GM23338 (cell line): Measurements from ENCODE around the gene LAMTOR5. TPM values are rescaled to one million over a fixed set of nuclear protein-coding genes. Genes with fewer than 3 reads are reported as not detected.

Experiments
- CREB1 ChIP-seq: fragments of 250-450 bp; sonication (Bioruptor Pico); IDR thresholded peaks from 2 replicates; pipeline ENCODE4 v1.5.0; 2020; ENCODE audit warnings: low read depth, mild to moderate bottlenecking, moderate library complexity
- ETS1 ChIP-seq: IDR thresholded peaks from 2 replicates; pipeline ENCODE4 v1.6.1; 2016; ENCODE audit warnings: antibody characterized with exemption
- EZH2 ChIP-seq: fragments of 200-600 bp; sonication (generic); IDR thresholded peaks from one replicate; pipeline ENCODE4 v1.8.0; 2017; ENCODE audit warnings: antibody characterized with exemption, mild to moderate bottlenecking, low read depth; ENCODE audit not compliant: unreplicated experiment
- EZH2phosphoT487 ChIP-seq: fragments of 200-600 bp; sonication (generic); IDR thresholded peaks from one replicate; pipeline ENCODE4 v1.8.1; 2018; ENCODE audit warnings: antibody characterized with exemption; ENCODE audit not compliant: unreplicated experiment
- JUNB ChIP-seq: IDR thresholded peaks from one replicate; pipeline ENCODE4 v1.6.1; 2016; ENCODE audit warnings: antibody characterized with exemption; ENCODE audit not compliant: unreplicated experiment
- NANOG ChIP-seq: IDR thresholded peaks from 2 replicates; pipeline ENCODE4 v1.6.1; 2016; ENCODE audit warnings: antibody characterized with exemption, borderline replicate concordance
- POLR2AphosphoS5 ChIP-seq: IDR thresholded peaks from 2 replicates; pipeline ENCODE4 v1.6.1; 2016; ENCODE audit warnings: antibody characterized with exemption, low read depth
- STAT1 ChIP-seq: IDR thresholded peaks from one replicate; pipeline ENCODE4 v1.6.1; 2016; ENCODE audit warnings: antibody characterized with exemption; ENCODE audit not compliant: unreplicated experiment
- ZNF462 ChIP-seq: fragments of 250-450 bp; sonication (Bioruptor Pico); IDR thresholded peaks from 2 replicates; pipeline ENCODE4 v1.5.0; 2020; ENCODE audit warnings: mild to moderate bottlenecking, moderate library complexity
- polyA plus RNA-seq: library from polyadenylated mRNA; unstranded; fragments of >200 nt; fragmentation: Nextera tagmentation; extraction: Ambion mirVana; gene quantifications from 2 replicates; pipeline ENCODE4 v1.2.1, GENCODE V29; 2016
- total RNA-seq: library from RNA; depleted of rRNA; stranded (reverse); fragments of >200 nt; shearing (Covaris generic); gene quantifications from 2 replicates; pipeline ENCODE4 v1.2.3, GENCODE V29; 2014

Gene LAMTOR5
- total and polyA plus RNA-seq, 2 experiments from 2014 or later = 41.0 to 246 TPM

GRCh38 chr1:110449661-110450651, 42.5 kb upstream of the LAMTOR5 start (continued):
- TF ChIP-seq ZNF462 (CRISPR knock-in tag) (no peak), POLR2AphosphoS5 (no peak), ETS1 (no peak), JUNB (no peak), EZH2 (no peak), EZH2phosphoT487 (no peak), STAT1 (no peak), CREB1 (no peak), NANOG (no peak)
